Smooth muscle cell of the brain vasculature (primary cell): ENCODE measurements around the gene MSLN.
"Not testable (repeated sequence)": the region's sequence is repeated elsewhere in the genome, so short reads cannot be mapped to it uniquely, and the experiment has no call there.

ENCODE experiments used
- DNase-seq: peaks from one replicate; pipeline ENCODE4 v3.0.0-alpha.2; 2012; ENCODE audit warnings: low read depth, low spot score

The MSLN gene

DNA sequence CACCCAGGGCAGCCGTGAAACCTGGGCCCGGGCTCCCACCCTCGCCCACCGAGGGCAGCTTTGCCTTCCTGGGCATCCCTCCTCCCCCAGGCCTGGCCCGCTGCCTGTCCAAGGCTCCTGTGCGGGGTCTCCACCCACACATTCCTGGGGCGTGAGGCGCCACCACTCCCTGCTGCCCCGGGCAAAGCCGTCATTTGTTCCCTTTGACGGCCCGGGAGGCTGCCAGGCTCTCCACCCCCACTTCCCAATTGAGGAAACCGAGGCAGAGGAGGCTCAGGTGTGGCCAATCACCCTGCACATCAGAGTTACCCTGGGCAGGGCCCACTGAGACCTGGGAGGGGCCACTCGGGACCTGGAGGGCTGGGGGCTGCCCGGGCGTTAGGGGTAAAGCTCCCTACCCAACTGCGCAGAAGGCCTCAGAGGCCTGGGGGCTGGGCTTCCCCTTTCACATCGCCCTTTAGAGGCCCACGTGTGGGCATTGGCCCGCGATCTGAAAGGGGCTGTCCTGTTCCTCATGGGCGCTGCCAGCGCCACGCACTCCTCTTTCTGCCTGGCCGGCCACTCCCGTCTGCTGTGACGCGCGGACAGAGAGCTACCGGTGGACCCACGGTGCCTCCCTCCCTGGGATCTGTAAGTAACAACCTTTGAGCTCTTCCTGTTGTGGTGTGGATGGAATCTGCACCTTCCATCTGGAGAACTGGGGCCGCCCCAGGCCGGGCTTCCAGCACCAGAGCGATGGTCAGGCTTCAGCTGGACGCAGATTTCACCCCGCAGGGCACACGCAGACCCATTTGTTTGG, at the start of gene MSLN:
Gene MSLN, plus strand, starts transcription at position 190 of the 799 bp plus-strand sequence. CDS start 1,947 bp downstream, outside the sequence.
- no peak for DNase-seq

DNA sequence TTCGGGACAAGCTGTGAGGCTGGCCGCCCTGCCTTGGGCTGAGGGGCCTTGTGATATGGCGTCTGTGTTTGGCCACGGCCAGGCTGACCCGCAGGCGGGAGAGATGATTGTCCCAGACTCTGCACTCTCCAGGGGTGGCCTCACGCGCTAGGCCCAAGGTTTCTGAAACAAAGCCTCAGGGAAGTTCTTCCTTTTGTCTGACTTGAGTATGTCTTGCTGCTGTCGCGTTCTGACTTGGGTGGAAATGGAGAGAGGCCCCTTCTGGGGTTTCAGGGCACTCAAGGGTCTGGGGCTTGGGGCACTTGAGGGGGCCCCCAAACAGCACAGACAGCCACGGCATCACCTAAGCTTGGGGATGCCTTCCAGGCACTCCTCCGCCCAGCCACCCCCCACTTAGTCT, 49.5 kb upstream of the MSLN start:
- no peak for DNase-seq

DNA sequence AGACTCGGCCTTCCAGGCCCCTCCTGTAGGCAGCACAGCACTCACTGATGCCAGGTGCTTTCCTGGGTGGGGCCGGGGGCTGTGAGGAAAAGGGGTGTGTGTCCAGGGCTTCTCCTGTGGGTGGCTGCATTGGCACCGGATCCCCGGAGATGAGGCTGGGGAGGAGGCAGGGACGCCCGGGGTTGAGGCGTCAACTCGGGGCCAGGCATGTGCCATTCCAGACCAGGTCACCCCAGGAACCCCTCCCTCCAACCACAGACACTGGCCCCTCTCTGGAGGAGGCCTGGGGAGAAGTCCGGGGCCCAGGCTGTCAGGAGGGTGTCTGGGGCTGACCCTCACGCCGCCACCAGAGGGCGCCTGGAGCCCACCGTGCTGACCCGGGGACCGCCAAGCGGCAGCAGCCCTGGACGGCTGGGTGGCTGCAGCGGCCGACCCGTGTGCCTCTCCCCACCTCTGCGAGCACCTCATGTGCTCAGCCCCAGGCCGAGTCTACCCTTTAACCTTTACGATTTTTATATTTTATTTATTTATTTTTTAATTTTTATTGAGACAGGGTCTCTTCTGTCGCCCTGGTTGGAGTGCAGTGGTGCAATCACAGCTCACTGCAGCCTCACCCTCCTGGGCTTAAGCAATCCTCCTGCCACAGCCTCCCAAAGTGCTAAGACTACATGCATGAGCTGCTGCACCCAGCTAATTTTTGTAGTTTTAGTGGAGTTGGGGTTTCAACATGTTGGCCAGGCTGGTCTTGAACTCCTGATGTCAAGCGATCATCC, 48.8 kb upstream of the MSLN start:
- no peak for DNase-seq

DNA sequence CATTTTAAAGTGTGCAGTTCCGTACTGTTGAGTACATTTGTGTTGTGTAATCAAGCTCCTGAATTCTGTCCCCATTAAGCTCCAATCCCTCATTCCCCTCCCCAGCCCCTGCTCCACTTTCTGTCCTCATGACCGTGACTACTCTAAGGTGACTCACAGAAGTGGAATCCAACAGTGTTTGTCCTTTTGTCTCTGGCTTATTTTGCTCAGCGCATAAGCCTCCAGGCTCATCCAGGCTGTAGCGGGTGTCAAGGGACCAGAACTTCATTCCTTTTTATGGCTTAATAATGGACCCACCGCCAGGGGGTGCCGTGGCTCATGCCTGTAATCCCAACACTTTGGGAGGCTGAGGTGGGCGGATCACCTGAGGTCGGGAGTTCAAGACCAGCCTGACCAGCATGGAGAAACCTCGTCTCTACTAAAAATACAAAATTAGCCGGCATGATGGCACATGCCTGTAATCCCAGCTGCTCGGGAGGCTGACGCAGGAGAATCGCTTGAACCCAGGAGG, 47.7 kb upstream of the MSLN start:
- DNase-seq = not testable (repeated sequence)

DNA sequence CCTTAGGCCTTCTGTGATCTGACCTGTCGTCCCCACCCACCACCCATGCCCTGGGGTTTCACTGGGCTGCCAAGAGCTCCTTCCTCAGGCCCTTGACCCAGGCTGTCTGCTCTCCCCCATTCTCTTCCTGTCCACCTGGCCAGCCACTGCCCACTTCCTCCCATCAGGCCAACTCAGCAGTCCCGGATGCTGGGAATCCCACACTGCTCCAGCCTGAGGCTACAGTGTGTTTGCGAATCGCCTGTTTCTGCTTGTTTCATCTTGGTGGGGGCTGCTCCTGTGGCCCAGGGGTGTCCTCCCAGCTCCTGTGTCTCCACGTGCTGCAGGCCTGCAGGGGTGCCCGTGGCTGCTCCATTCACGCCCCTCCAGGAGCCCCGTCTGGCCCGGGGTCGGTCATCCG, 46.5 kb upstream of the MSLN start:
- DNase-seq = no peak

DNA sequence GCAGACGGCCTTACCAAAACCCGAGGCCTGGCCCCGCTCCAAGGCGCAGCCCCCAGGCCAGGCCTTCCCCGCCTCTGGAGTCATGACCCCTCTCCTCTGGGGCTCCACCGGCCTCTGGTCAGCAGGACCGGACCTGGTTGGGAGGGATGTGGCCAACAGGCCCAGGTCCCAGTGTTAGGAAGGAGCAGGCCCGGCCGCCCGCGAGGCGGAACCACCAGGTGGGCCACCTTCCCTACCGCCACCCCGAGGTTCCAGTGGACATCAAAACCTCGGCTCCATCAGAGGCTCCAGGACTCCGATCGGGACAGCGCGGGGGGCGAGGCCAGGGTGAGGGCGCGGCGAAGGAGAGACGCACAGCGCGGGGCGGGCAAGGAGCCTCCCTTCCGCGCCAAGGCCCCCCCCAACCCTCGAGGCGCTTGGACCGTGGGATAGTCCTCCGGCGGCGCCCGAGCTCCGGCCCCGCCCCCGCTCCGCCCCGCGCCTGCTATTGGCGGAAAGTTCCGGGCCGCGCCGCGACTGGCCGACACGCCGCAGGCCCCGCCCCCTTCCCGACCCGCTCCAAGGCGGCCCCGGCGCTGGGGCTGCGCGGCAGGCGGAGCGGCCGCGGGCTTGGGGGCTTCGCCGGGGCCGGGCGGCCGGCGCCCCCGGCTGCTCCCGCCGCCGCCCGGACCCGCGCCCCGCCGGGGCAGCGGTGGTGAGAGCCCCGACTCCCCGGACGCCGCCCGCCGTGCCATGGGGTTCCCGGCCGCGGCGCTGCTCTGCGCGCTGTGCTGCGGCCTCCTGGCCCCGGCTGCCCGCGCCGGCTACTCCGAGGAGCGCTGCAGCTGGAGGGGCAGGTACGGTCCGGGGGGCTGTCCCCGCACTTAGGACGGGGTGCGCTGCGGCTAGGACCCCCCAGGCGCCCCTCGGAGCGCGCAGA, 45.7 kb upstream of the MSLN start, which contains the start of gene METRN:
Gene METRN, plus strand, starts transcription at position 561 of the 919 bp plus-strand sequence. Its CDS starts 172 bp downstream, at position 733.
- DNase-seq = no peak

DNA sequence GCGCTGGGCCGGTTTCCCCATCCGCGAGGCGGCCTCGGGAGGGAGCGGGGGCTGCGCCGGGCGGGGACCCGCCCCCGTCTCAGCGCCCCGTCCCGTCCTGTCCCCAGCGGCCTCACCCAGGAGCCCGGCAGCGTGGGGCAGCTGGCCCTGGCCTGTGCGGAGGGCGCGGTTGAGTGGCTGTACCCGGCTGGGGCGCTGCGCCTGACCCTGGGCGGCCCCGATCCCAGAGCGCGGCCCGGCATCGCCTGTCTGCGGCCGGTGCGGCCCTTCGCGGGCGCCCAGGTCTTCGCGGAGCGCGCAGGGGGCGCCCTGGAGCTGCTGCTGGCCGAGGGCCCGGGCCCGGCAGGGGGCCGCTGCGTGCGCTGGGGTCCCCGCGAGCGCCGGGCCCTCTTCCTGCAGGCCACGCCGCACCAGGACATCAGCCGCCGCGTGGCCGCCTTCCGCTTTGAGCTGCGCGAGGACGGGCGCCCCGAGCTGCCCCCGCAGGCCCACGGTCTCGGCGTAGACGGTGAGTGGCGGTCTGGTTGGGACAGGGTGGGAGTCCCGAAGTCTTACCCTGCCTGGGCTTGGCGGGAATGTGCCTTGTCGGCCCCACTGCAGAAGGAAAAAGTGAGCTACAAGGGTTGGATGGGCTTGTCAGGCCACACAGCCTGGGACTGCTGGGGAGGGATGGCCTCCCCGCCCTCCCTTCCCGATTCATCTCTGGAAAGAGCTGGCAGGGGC, 44.9 kb upstream of the MSLN start:
- no peak for DNase-seq

DNA sequence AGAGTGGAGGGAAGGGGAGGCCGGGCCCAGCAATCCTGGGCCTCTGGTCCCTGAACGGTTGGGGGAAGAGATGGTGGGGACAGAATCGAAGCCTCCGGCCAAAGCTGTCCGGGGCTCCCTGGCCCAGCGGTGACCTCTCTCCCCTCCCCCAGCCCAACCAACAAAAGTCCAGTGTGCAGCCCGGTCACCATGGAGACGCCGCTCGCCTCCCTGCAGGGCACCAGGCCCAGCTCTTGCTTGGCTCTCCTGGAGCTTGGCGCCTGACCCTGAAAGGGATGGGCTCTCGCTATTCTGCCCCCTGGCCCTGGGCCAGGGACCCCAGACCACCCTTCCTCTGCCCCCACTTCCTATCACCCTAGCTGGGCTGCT, 44.4 kb upstream of the MSLN start:
- no peak for DNase-seq

DNA sequence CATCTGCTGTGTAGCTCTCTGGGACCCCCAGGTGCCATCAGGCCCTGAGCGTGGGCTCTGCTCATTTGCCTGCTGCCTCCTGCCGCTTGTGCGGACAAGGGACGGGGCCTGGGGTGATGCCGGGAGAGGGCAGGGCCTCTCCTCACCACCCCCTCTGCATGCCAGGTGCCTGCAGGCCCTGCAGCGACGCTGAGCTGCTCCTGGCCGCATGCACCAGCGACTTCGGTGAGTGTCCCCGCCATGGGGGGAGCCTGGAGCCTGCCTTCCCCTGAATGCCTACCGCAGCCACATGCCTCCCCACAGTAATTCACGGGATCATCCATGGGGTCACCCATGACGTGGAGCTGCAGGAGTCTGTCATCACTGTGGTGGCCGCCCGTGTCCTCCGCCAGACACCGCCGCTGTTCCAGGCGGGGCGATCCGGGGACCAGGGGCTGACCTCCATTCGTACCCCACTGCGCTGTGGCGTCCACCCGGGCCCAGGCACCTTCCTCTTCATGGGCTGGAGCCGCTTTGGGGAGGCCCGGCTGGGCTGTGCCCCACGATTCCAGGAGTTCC, 43.7 kb upstream of the MSLN start:
- no peak for DNase-seq

DNA sequence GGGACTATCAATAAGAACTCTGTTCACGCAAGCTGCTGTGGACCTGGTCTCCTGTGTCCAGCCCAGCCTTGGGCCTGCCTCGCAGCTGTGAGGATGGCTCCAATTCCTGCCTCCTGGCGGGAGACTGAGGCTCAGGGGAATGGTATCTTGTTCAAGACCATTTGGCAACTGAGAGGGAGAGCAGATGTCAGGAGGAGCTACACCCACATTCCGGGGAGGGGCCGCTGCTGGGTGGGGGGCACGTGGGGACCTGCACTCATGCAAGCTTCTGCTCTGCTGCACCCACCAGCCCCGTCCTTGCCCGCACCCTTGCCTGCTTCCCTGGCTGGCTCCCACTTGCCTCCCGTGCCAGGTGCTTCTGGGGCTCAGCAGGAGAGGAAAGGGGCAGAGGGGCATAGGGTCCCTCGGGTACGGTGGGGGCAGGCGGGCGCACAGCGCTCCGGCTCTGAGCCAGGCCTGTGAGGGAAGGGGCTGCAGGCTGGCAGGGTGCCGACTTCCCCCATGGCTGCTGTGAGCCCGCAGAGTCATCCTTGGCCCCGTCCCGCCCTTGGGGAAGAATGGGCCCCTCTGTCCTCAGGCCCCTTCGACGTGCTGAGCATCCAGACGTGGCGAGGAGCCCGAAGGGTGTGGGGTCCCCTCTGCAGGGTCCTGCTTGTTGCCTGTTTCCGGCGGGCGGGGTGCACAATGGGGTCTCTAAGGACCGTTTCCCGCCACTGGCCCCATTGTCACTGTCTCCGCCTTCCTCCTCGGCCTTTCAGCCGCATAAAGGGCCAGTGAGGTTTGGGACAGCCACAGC, 42.9 kb upstream of the MSLN start:
- no peak for DNase-seq

DNA sequence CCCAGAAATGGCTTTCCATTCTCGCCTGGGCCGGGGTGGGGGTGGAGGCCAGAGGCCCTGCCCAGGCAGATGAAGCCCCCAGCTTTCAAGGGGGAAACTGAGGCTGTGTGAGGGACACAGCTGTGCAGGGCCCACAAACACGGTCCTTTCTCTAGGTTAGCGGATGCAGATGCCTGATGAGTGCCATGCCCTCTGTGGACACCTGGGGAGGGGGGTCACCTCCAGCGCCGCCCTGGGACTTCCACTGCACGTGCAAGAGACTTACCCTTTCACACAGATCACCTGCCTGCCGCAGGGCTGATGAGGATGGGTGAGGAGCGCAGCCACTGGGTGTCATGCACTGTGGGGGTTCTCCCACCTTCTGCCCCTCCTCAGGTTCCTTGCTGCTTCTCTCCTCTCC, 42.1 kb upstream of the MSLN start:
- no peak for DNase-seq

DNA sequence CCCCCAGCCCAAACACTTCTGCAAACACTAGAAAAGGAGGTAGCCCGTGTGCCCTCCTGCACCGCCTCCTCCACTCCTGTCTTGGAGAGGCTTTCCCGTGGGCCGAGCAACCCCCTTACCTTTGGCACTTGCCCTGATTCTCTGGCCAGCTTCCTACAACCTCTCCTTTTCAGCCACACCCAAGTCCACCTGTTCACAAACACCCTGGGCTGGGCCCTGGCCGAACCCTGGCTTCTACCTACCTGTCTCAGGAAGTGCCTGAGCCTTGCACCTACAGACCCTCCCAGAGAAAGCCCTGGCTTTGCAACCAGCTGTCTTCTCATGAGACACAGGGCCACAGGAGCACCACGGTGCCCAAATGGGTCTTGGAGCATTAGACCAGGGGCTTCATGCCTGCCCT, 41.6 kb upstream of the MSLN start:
- DNase-seq = no peak

DNA sequence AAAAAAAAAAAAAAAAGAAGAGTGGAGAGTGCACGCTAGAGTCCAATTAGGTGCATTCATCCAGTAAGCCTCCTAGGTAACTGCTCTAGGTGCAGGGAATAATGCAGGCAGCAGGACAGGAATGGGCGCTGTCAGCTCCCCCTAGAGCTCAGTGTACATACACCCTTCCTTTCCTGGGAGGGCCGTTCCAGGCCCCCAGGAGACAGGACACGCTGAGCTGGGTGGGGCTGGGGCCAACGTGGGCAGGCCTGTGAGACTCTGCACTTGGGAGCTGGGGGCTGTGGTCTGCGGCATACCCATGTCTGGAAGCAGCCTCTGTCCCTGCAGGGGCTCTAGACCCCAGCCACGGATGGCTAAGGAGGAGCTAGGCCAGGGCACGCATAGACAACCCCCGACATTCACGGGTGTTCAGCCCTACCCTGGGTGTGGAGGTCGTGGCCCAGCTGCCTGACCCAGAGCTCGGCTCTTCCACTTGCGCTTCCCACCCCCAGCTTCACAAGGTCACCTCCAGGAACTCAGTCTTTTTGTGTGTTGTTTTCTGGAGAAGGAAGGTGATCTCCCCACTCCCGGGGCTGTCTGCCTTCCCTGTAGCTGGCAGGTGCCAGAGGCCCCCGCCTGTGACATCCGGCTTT, 40.6 kb upstream of the MSLN start:
- DNase-seq = no peak

DNA sequence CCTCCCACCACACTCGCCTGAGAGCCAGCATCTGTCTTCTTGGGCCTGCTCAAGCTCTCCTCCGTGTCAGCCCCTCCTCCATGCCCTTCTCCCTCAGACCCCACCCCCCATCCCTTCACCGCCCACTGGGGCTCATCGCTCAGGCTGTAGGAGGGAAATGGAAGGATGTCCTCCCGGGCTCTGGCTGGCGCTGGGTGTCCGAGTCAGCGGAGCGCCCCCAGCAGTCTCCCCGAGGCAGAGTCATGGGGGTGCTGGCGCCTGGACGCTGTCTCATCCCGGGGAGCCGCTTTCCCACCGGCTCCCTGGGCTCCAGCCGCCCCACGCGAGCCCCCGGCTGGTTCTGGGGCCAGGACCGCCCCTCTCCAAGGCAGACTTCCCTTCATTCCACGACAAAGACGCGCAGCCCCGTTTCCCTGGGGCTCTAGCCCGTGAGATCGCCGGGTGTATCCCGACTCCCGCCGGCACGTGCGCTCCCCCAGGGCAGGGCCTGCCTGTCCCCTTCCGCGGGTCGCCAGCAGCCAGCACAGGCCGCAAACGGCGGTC, 40.0 kb upstream of the MSLN start:
- DNase-seq = no peak

DNA sequence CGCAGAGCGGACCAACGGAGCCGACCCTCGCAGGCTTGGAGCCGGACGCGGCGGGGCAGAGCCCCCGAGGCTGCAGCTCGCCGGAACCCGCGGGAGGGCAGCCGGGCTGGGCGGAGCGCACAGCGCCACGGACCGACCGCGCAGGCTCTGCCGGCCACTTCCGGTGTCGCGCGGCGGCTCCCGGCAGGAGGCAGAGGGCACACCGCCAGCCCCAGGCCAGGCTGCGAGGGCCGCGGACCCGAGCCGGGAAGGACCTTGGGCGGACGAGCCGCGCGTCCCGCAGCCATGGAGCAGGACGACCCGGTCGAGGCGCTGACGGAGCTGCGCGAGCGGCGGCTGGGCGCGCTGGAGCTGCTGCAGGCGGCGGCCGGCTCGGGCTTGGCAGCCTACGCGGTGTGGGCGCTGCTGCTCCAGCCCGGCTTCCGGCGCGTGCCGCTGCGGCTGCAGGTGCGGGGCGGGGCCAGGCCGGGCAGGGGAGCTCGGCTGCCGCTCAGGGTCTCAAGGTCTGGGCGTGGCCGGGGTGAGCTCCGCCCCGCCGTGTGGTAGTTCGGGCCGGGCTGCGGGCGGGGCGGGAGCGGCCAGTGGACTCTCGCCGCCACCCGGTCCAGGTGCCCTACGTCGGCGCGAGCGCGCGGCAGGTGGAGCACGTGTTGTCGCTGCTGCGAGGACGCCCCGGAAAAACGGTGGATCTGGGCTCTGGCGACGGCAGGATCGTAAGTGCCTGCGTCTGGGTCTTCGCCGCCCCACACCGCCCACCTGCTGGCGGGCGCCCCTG, 39.4 kb upstream of the MSLN start, which contains the start of gene ANTKMT:
Gene ANTKMT, plus strand, starts transcription at position 157 of the 775 bp plus-strand sequence. Its CDS starts 129 bp downstream, at position 286.
- no peak for DNase-seq

DNA sequence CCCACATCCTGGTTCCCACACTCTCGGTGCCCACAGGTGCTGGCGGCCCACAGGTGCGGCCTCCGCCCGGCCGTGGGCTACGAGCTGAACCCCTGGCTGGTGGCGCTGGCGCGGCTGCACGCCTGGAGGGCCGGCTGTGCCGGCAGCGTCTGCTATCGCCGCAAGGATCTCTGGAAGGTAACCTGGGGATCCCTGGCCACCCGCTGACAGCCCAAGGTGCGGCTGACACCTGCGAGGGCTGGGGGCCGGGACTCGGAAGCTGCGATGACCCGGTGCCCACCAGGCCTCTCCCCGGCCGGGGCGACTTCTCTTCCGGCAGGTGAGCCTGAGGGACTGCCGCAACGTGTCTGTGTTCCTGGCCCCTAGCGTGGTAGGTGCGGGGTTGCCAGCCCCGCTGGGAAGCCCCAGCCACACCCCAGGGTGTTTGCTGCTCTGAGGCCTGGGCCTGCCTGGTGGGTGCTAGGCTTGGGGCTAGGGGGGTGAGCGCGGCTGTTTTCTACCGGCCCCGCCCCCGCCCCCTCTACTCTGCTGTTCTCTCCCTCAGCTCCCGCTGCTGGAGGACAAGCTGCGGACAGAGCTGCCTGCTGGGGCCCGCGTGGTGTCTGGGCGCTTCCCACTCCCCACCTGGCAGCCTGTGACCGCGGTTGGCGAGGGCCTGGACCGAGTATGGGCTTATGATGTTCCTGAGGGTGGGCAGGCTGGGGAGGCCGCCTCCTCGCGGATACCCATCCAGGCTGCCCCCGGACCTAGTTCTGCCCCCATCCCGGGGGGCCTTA, 38.6 kb upstream of the MSLN start:
- no peak for DNase-seq
